ENCODE measurements around the gene ELL. TPM values are rescaled to one million over a fixed set of nuclear protein-coding genes. Genes with fewer than 3 reads are reported as not detected.

The ELL gene
- polyA plus RNA-seq, 3 donors: 12.2 to 35.3 (median 12.6) TPM

- peak overlapping the region; percentile 68 for H3K9ac ChIP-seq (ENCODE audit: insufficient read depth, low read length, poor library complexity, severe bottlenecking)
- no peaks in the 10 kb centered on the region for H3K27me3 ChIP-seq (ENCODE audit: control insufficient read depth in 2 of 2, insufficient read depth in 2 of 2, low read length in 2 of 2)
- no peak for TF ChIP-seq CTCF (IDR thresholded peaks at IDR 0.05)
- Mint-ChIP-seq H3K4me1 (peaks cover 96% of the 10 kb centered on the region), H3K36me3 (peaks cover 34 to 39% of the 10 kb centered on the region in 2 donors), H3K9me3 (no peaks in the 10 kb centered on the region), H3K27ac (peak overlapping the region in 6 of 7 donors; percentile 54 to 98 (median 84)), H3K27me3 (ENCODE audit: low read depth in 3 of 3) (peaks cover 0 to 3% (median 2%) of the 10 kb centered on the region in 3 donors), H3K4me3 (no peak overlapping the region)
- no peak overlapping the region for H3K4me3 ChIP-seq (replicated peaks in 1 of 3; ENCODE audit: low read depth in 2 of 3, low read length in 3 of 3)
- H3K4me2 ChIP-seq (replicated peaks; ENCODE audit: extremely low read depth, low read length, poor library complexity, severe bottlenecking): no peak overlapping the region
- H3K36me3 ChIP-seq (replicated peaks in 1 of 2; ENCODE audit: control insufficient read depth in 1 of 2, insufficient read depth in 2 of 2, low read length in 2 of 2): peaks cover 4 to 20% of the 10 kb centered on the region in 2 donors
- no peak for DNase-seq
- peaks cover 96 to 100% of the 10 kb centered on the region in 2 donors for H3K4me1 ChIP-seq (ENCODE audit: control insufficient read depth in 1 of 2, insufficient read depth in 2 of 2, low read length in 2 of 2)
- H3K79me2 ChIP-seq (ENCODE audit: insufficient read depth, low read length): peaks cover 92% of the 10 kb centered on the region
- H3K9me3 ChIP-seq (replicated peaks in 1 of 2; ENCODE audit: control insufficient read depth in 1 of 2, insufficient read depth in 1 of 2, low read length in 2 of 2): no peaks in the 10 kb centered on the region
- H4K20me1 ChIP-seq (ENCODE audit: insufficient read depth, low read length): peaks cover 99% of the 10 kb centered on the region
- H3K27ac ChIP-seq (ENCODE audit: low read depth in 1 of 2, low read length in 2 of 2): peak overlapping the region; percentile 21 to 96
- WGBS (ENCODE audit: insufficient coverage): 89% methylated on average over 8 of the region's 8 CpGs
- intact Hi-C loops (cut with micrococcal nuclease): loop anchor here in 1 of 2 donors (5.0 kb wide), 1 partner anchor 33 kb away; no protein-coding TSS in a partner anchor
- H2AFZ ChIP-seq (ENCODE audit: insufficient read depth, low read depth, low read length, poor library complexity, severe bottlenecking): no peak overlapping the region
Observed at GRCh38 chr19:18504886-18505610, 16.8 kb downstream of the ELL start.

- H3K9me3 Mint-ChIP-seq: no peaks in the 10 kb centered on the region
- Histone ChIP-seq H3K27ac (ENCODE audit: low read depth in 1 of 2, low read length in 2 of 2) (peak overlapping the region; percentile 95 to 96), H2AFZ (ENCODE audit: insufficient read depth, low read depth, low read length, poor library complexity, severe bottlenecking) (no peak overlapping the region), H3K9me3 (replicated peaks in 1 of 2; ENCODE audit: control insufficient read depth in 1 of 2, insufficient read depth in 1 of 2, low read length in 2 of 2) (no peaks in the 10 kb centered on the region), H4K20me1 (ENCODE audit: insufficient read depth, low read length) (peaks cover 97% of the 10 kb centered on the region), H3K36me3 (replicated peaks in 1 of 2; ENCODE audit: control insufficient read depth in 1 of 2, insufficient read depth in 2 of 2, low read length in 2 of 2) (peaks cover 4 to 20% of the 10 kb centered on the region in 2 donors), H3K27me3 (ENCODE audit: control insufficient read depth in 2 of 2, insufficient read depth in 2 of 2, low read length in 2 of 2) (no peaks in the 10 kb centered on the region), H3K9ac (ENCODE audit: insufficient read depth, low read length, poor library complexity, severe bottlenecking) (peak overlapping the region; percentile 68), H3K4me3 (replicated peaks in 1 of 3; ENCODE audit: low read depth in 2 of 3, low read length in 3 of 3) (peak overlapping the region in 1 of 3 experiments; percentile 61), H3K4me1 (ENCODE audit: control insufficient read depth in 1 of 2, insufficient read depth in 2 of 2, low read length in 2 of 2) (peaks cover 95 to 100% of the 10 kb centered on the region in 2 donors), H3K4me2 (replicated peaks; ENCODE audit: extremely low read depth, low read length, poor library complexity, severe bottlenecking) (peak overlapping the region; percentile 68), H3K79me2 (ENCODE audit: insufficient read depth, low read length) (peaks cover 92% of the 10 kb centered on the region)
- TF ChIP-seq CTCF (IDR thresholded peaks at IDR 0.05): no peak
- intact Hi-C loops (cut with micrococcal nuclease): loop anchor here in 1 of 2 donors (2.0 kb wide), 1 partner anchor 17 kb away; no protein-coding TSS in a partner anchor
- H3K4me1 Mint-ChIP-seq: peaks cover 98% of the 10 kb centered on the region
- H3K36me3 Mint-ChIP-seq: peaks cover 36 to 39% of the 10 kb centered on the region in 2 donors
- 73% methylated on average over 18 of the region's 20 CpGs for WGBS (ENCODE audit: insufficient coverage)
- H3K27me3 Mint-ChIP-seq (ENCODE audit: low read depth in 3 of 3): peaks cover 0 to 3% (median 2%) of the 10 kb centered on the region in 3 donors
- peak overlapping the region; percentile 20 to 39 for H3K4me3 Mint-ChIP-seq
- peak in 2 of 3 donors; percentile 37 to 65 for DNase-seq
- H3K27ac Mint-ChIP-seq: peak overlapping the region; percentile 79 to 99 (median 96)
Observed at GRCh38 chr19:18503971-18504885, 17.6 kb downstream of the ELL start.

Data from CD14-positive monocyte (primary cell).